Right cardiac atrium (tissue), 5 donors: ENCODE measurements around the gene NIPBL. TPM values are rescaled to one million over a fixed set of nuclear protein-coding genes. Genes with fewer than 3 reads are reported as not detected.

Experiments
- ATAC-seq, 2 donors: fragments of 200-7000 bp; cut with Tn5 transposase; one replicate each; pipeline versions ENCODE4 v1.8.0 to v1.9.1; 2020; ENCODE audit warnings: moderate library complexity in 2 of 2, mild to moderate bottlenecking in 1 of 2
- DNase-seq, 3 donors: peaks; one replicate each; pipeline ENCODE4 v3.0.0-alpha.2; 2020
- H3K27ac ChIP-seq: one replicate; pipeline ENCODE4 v1.5.1; 2013; ENCODE audit warnings: mild to moderate bottlenecking, low read length, control low read depth, moderate library complexity
- H3K27me3 ChIP-seq: one replicate; pipeline ENCODE4 v1.6.1; 2013; ENCODE audit not compliant: control insufficient read depth, insufficient read depth
- H3K4me1 ChIP-seq: one replicate; pipeline ENCODE4 v1.6.1; 2013; ENCODE audit warnings: low read length; ENCODE audit not compliant: control insufficient read depth, insufficient read depth
- H3K4me3 ChIP-seq: one replicate; pipeline ENCODE4 v1.5.1; 2013; ENCODE audit warnings: low read length, control low read depth
- H3K9me3 ChIP-seq: one replicate; pipeline ENCODE4 v1.6.1; 2013; ENCODE audit warnings: low read length; ENCODE audit not compliant: control insufficient read depth
- WGBS: extraction: QIAGEN DNeasy Blood & Tissue Kit; methylation state at CpG from one replicate; pipeline ENCODE4 v1.1.7; 2013; 5-methylcytosine and 5-hydroxymethylcytosine counted together
- intact Hi-C, 4 donors: fragments of 100-400 bp; cut with DNase I; formaldehyde crosslinking; loops; one replicate each; pipeline versions ENCODE4 v1.11.0 to v1.14.0; 2022 to 2023
- polyA plus RNA-seq: library from polyadenylated mRNA; stranded (reverse); fragments of 200-250 nt; gene quantifications from one replicate; pipeline ENCODE4 v1.2.3, GENCODE V29; 2013
- total RNA-seq, 4 donors: library from RNA; stranded (reverse); fragmentation: NEBNext Ultra II Directional; extraction: Animal tissue kit (Norgen Biotek cat#: 25700); gene quantifications; one replicate each; pipeline ENCODE4 v1.2.1, GENCODE V29; 2021
- donor health status: healthy with polysubstance abuse.
- donor health status: DM: no; HTN: yes; CAD: no.
- donor health status: DM: no; HTN: no; CAD: no.
- donor health status: DM: no; HTN: yes; CAD: no; lungs with severe emphysema.
- donor health status: DM: yes; HTN: yes; CAD: no.

NIPBL gene
- total and polyA plus RNA-seq, 5 donors = 15.0 to 49.5 (median 47.4) TPM

DNA sequence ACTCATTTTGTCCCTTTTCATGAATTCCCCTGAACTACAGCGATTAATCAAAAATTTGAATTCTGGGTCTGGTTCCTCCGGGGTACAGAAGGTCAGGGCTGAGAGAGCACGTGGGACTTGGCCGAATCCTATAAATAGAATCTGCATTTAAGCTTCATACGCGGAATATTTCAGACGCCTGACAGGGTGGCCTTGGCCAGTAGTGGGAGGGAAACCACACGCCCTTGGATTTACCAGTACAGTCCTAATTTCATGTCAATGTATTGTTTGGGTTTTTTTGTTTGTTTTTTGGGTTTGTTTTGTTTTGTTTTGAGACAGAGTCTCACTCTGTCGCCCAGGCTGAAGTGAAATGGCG, 21.5 kb upstream of the NIPBL start:
- DNase-seq (no peak), ATAC-seq (no peak)
- Histone ChIP-seq H3K9me3 (no peaks in the 10 kb centered on the region), H3K4me1 (no peaks in the 10 kb centered on the region), H3K27ac (no peak overlapping the region), H3K27me3 (no peaks in the 10 kb centered on the region), H3K4me3 (no peak overlapping the region)
- intact Hi-C loops = no loop called here
- WGBS = 80% methylated on average over 10 of the region's 10 CpGs

DNA sequence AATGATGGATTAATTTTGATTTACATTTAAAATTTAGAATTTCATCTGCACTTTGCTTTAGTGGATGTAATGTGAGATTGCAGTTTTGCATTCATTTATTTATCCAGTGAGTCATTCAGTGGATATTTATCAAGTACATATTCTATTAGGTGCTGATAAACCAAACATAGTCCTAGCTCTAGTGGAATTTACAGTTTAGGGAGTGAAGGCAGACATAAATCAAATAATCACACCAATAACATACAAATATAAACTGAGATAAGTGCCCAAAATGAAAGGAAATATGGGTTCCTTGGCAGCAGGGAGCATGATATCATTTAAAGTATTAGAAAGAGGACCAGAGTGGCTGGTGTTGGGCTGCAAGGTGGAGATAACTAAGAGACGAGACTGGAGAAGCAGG, 14.7 kb upstream of the NIPBL start:
- no peak for DNase-seq
- H3K9me3 ChIP-seq = no peaks in the 10 kb centered on the region
- ATAC-seq = no peak
- no peak overlapping the region for H3K4me3 ChIP-seq
- 97% methylated on average over 1 of the region's 1 CpG for WGBS
- no peaks in the 10 kb centered on the region for H3K4me1 ChIP-seq
- intact Hi-C loops = loop anchor here in 2 of 4 donors (10.0 kb wide), 2 partner anchors 107 to 117 kb away; no protein-coding TSS in a partner anchor
- H3K27me3 ChIP-seq = no peaks in the 10 kb centered on the region
- no peak overlapping the region for H3K27ac ChIP-seq

- H3K4me1 ChIP-seq = no peaks in the 10 kb centered on the region
- no peak overlapping the region for H3K4me3 ChIP-seq
- 61% methylated on average over 2 of the region's 2 CpGs for WGBS
- no peaks in the 10 kb centered on the region for H3K9me3 ChIP-seq
- no peaks in the 10 kb centered on the region for H3K27me3 ChIP-seq
- no peak for DNase-seq
- no peak overlapping the region for H3K27ac ChIP-seq
- intact Hi-C loops = loop anchor here in 3 of 4 donors (5.0 to 10.0 kb wide), 3 partner anchors 74 to 136 kb away; no protein-coding TSS in a partner anchor
- peak; percentile 68 to 76 for ATAC-seq
Measured at GRCh38 chr5:36870399-36871040, 6.0 kb upstream of the NIPBL start.

- no peaks in the 10 kb centered on the region for H3K4me1 ChIP-seq
- intact Hi-C loops = loop anchor here in 3 of 4 donors (5.0 to 10.0 kb wide), 3 partner anchors 70 to 140 kb away; no protein-coding TSS in a partner anchor
- H3K9me3 ChIP-seq = no peaks in the 10 kb centered on the region
- H3K27me3 ChIP-seq = no peaks in the 10 kb centered on the region
- ATAC-seq = no peak
- H3K27ac ChIP-seq = no peak overlapping the region
- H3K4me3 ChIP-seq = peak overlapping the region; percentile 96
- DNase-seq = no peak
- WGBS = 37% methylated on average over 3 of the region's 3 CpGs
Measured at GRCh38 chr5:36874465-36874864, 2.1 kb upstream of the NIPBL start.

GRCh38 chr5:36875051-36875789, 1.3 kb upstream of the NIPBL start:
- intact Hi-C loops = loop anchor here in 3 of 4 donors (10.0 kb wide), 2 partner anchors 70 to 140 kb away; no protein-coding TSS in a partner anchor
- under 1% methylated on average over 26 of the region's 26 CpGs for WGBS
- ATAC-seq (peak; percentile 53 to 61), DNase-seq (peak; percentile 60 to 81 (median 81))
- H3K27ac ChIP-seq = peak overlapping the region; percentile 17
- peak overlapping the region; percentile 96 for H3K4me3 ChIP-seq
- no peaks in the 10 kb centered on the region for H3K27me3 ChIP-seq
- H3K4me1 ChIP-seq = no peaks in the 10 kb centered on the region
- no peaks in the 10 kb centered on the region for H3K9me3 ChIP-seq

DNA sequence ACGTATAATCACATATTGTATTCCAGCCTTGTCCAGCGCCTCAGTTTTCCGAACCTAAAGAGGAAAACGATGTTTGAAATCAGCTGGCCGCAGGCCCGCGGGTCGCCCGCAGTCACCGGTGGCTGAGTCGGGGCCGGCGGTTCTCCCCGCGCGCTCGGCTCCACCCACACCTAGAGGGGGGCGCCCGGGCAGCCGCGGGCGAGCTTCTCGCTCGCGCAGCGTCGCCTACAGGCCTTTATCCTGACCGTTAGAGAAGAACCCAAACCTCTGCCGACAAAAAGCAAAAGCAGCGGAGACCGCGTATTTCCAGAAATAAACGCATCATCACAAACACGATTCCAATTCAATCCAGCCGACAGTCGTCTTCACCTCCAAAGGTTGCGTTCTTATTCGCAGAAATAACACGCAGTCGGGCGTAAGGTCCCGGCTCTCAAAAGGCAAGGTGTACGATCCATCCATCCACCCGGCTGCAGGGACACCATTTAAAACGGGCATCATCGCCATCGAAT, 725 bp upstream of the NIPBL start:
- peak; percentile 92 for ATAC-seq
- under 1% methylated on average over 47 of the region's 47 CpGs for WGBS
- DNase-seq = peak; percentile 83 to 93 (median 92)
- Histone ChIP-seq H3K27me3 (no peaks in the 10 kb centered on the region), H3K27ac (peak overlapping the region; percentile 92), H3K4me3 (peak overlapping the region; percentile 96), H3K4me1 (no peaks in the 10 kb centered on the region), H3K9me3 (no peaks in the 10 kb centered on the region)
- intact Hi-C loops = loop anchor here in 3 of 4 donors (10.0 kb wide), 2 partner anchors 69 to 141 kb away; no protein-coding TSS in a partner anchor

- peak; percentile 69 to 90 (median 88) for DNase-seq
- WGBS = under 1% methylated on average over 57 of the region's 57 CpGs
- Histone ChIP-seq H3K9me3 (no peaks in the 10 kb centered on the region), H3K27me3 (no peaks in the 10 kb centered on the region), H3K4me1 (no peaks in the 10 kb centered on the region), H3K27ac (peak overlapping the region; percentile 88), H3K4me3 (peak overlapping the region; percentile 96)
- ATAC-seq = peak; percentile 71 to 73
- intact Hi-C loops = loop anchor here in 3 of 4 donors (10.0 kb wide), 2 partner anchors 68 to 142 kb away; no protein-coding TSS in a partner anchor
Measured at GRCh38 chr5:36876965-36877666, 547 bp downstream of the NIPBL start.

DNA sequence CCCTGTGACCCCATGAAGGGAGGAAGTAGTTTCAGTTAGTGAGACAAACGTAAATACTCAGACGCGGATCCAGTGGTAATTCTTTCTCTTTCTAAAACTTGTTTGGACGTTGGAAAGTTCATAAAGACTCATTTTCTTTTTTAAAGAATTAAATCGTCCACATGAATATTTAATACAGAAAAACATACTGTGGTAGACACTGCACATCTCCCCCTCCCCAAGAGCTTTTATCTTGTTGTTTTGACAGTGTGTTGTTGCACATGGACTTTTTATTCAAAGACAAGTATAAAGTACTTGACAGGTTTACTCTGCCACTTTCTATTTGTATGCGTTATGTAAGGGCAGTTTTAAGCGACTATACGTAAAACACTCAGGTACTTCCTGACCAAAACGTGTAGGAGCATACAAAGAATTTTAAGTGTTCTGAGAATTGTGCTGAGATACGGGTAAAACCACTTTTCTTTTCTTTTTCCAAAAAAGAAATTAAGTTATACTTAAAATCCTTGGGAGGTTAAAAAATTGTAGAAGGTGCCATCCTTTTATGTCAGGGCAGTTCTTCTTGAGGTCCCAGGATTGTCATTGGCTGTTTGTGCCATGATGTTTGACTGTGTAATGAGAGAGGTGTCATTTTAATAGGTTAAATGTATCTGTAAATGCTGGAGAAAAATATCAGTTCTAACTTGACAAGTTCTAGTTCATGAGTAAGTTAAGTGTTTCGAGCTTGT, 1.3 kb downstream of the NIPBL start:
- ATAC-seq (no peak), DNase-seq (no peak)
- Histone ChIP-seq H3K27ac (peak overlapping the region; percentile 88), H3K4me1 (no peaks in the 10 kb centered on the region), H3K9me3 (no peaks in the 10 kb centered on the region), H3K27me3 (no peaks in the 10 kb centered on the region), H3K4me3 (peak overlapping the region; percentile 96)
- intact Hi-C loops = loop anchor here in 3 of 4 donors (10.0 kb wide), 2 partner anchors 67 to 143 kb away; no protein-coding TSS in a partner anchor
- under 1% methylated on average over 11 of the region's 11 CpGs for WGBS

DNA sequence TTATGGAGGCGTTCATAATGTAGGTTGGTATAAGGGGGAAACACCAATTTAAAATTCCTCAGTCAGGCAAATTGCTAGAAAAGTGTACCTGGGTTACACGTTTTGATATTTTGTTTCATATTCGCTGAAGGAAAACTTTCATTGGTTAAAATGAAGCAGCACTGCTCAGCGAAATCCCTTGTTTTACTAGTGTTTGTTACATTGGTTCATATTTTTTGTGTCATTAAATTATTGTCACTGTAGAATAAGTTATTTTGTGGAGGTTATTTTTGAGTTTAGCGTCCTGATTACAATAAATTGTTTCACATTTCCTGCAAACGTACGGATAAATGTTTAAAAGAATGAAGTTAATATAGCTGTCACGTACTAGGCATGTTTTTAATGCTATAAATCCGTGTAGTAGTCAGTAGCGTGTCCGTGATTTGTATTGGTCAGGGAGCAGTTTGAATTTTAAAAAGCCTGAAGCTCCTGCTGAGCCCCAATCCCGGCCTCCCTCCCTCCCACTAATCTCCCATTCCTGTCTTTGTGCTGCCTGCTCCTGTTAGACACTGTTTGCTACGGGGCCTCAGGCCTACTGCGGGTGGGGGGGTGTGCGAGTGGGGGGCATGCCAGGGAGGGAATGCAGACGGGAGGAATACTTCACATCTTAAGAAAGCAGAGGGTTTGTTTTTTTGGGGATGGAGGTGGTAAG, 2.0 kb downstream of the NIPBL start:
- peak in 1 of 3 donors; percentile 57 for DNase-seq
- Histone ChIP-seq H3K27me3 (no peaks in the 10 kb centered on the region), H3K27ac (no peak overlapping the region), H3K4me1 (no peaks in the 10 kb centered on the region), H3K4me3 (peak overlapping the region; percentile 96), H3K9me3 (no peaks in the 10 kb centered on the region)
- 2% methylated on average over 16 of the region's 16 CpGs for WGBS
- no peak for ATAC-seq
- intact Hi-C loops = loop anchor here in 3 of 4 donors (10.0 kb wide), 2 partner anchors 66 to 144 kb away; no protein-coding TSS in a partner anchor
